BE2C (cell line): Measurements from ENCODE around the gene SRC.

Experiments used
- DNase-seq: peaks from one replicate; pipeline ENCODE4 v3.0.0-alpha.2; 2020
- H3K27me3 ChIP-seq: fragments of 250-450 bp; sonication (Bioruptor Pico); 2 replicates; pipeline ENCODE4 v1.5.1; 2020; ENCODE audit warnings: mild to moderate bottlenecking
- H3K36me3 ChIP-seq: fragments of 250-450 bp; sonication (Bioruptor Pico); 2 replicates; pipeline ENCODE4 v1.5.1; 2020; ENCODE audit warnings: mild to moderate bottlenecking
- H3K4me1 ChIP-seq: fragments of 250-450 bp; sonication (Bioruptor Pico); 2 replicates; pipeline ENCODE4 v1.5.1; 2020
- H3K4me3 ChIP-seq: 2 replicates; pipeline ENCODE4 v1.5.1; 2011; ENCODE audit warnings: low read depth, low read length
- H3K9me3 ChIP-seq: fragments of 250-450 bp; sonication (Bioruptor Pico); 2 replicates; pipeline ENCODE4 v1.5.1; 2020
- TF ChIP-seq, protein P1 (sequence below): IDR thresholded peaks from 2 replicates; pipeline ENCODE4 v1.5.1; 2012; ENCODE audit warnings: mild to moderate bottlenecking, low read depth, low read length

Gene SRC

DNA sequence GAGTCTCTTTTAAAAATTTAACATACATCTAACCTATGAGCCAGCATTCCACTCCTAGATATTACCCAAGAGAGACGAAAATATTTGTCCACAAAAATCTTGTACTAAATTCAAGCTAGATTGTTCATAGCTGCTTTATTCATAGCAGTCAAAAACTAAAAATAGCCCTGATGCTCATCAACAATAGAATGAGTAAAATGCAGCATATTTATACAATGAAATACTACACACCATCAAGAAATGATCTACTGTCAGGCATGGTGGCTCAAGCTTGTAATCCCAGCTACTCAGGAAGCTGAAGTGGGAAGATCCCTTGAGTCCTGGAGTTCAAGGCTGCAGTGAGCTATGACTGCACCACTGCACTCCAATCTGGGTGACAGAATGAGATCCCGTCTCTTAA lies 22.0 kb upstream of the SRC start:
- Histone ChIP-seq H3K27me3 (no peaks in the 10 kb centered on the region), H3K36me3 (peaks cover 6% of the 10 kb centered on the region; the same call in 1 of the 2 replicates), H3K4me3 (no peak overlapping the region), H3K9me3 (no peaks in the 10 kb centered on the region), H3K4me1 (peaks cover 8% of the 10 kb centered on the region)
- TF ChIP-seq, protein P1, sequence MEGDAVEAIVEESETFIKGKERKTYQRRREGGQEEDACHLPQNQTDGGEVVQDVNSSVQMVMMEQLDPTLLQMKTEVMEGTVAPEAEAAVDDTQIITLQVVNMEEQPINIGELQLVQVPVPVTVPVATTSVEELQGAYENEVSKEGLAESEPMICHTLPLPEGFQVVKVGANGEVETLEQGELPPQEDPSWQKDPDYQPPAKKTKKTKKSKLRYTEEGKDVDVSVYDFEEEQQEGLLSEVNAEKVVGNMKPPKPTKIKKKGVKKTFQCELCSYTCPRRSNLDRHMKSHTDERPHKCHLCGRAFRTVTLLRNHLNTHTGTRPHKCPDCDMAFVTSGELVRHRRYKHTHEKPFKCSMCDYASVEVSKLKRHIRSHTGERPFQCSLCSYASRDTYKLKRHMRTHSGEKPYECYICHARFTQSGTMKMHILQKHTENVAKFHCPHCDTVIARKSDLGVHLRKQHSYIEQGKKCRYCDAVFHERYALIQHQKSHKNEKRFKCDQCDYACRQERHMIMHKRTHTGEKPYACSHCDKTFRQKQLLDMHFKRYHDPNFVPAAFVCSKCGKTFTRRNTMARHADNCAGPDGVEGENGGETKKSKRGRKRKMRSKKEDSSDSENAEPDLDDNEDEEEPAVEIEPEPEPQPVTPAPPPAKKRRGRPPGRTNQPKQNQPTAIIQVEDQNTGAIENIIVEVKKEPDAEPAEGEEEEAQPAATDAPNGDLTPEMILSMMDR: no peak
- DNase-seq: no peak

DNA sequence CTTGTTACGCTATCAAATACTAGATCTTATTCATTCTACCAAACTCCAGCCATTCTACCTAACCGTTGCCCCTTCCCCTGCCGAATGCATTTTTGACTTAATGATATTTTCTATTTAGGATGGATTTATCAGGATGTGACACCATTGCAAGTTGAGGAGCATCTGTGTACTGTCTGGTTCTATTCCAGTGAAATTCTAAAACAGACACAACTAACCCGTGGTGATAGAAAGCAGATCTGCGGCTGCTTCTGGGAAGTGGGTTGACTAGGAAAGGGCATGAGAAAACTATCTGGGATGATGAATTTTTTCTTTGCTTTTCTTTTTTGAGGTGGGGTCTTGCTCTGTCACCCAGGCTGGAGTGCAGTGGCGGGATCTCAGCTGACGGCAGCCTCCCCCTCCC lies 20.7 kb upstream of the SRC start:
- H3K4me1 ChIP-seq: no peaks in the 10 kb centered on the region
- DNase-seq: no peak
- no peaks in the 10 kb centered on the region for H3K9me3 ChIP-seq
- TF ChIP-seq, protein P1: no peak
- H3K27me3 ChIP-seq: no peaks in the 10 kb centered on the region
- no peaks in the 10 kb centered on the region for H3K36me3 ChIP-seq
- no peak overlapping the region for H3K4me3 ChIP-seq

DNA sequence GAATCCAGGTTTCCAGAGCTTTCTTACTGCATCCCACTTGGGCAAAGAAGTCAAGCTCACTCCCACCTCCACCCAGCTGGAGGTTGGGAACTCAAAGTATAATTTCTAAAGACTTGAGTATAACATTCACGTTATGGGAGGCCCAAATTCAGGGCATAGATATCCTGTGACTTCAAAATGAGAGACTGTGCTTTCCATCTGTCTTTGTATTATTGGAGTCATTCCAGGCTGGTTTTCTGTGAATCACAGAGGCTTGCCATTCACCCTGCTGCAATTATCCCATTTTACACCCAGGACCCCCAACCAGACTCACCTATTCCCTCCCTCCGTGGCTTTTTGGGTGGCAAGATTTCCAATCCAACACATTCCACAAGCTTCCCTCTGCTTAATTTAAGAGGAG lies 19.3 kb upstream of the SRC start:
- Histone ChIP-seq H3K36me3 (no peaks in the 10 kb centered on the region), H3K4me3 (no peak overlapping the region), H3K9me3 (no peaks in the 10 kb centered on the region), H3K27me3 (no peaks in the 10 kb centered on the region), H3K4me1 (peaks cover 3% of the 10 kb centered on the region)
- TF ChIP-seq, protein P1: no peak
- DNase-seq: no peak

DNA sequence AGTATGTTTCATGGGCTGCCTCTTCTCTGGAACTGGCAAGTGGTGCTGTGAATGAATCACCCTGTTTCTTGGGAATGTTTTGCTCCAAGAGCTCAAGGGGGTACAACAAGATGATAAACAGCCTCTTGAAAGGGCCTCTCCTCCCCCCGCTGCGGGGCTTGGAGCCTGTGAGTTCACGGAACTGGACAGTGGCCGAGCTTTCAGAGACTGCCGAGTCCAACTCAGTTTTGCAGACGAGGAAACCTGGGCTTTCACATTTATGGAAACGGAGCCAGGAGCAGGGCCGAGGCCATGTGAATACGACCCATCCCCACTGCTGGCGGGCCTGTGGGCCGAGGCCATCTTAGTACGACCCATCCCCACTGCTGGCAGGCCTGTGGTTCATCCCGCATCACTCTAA lies 18.2 kb upstream of the SRC start:
- Histone ChIP-seq H3K27me3 (no peaks in the 10 kb centered on the region), H3K4me3 (no peak overlapping the region), H3K9me3 (no peaks in the 10 kb centered on the region), H3K4me1 (peaks cover 11% of the 10 kb centered on the region), H3K36me3 (no peaks in the 10 kb centered on the region)
- TF ChIP-seq, protein P1: no peak
- no peak for DNase-seq

DNA sequence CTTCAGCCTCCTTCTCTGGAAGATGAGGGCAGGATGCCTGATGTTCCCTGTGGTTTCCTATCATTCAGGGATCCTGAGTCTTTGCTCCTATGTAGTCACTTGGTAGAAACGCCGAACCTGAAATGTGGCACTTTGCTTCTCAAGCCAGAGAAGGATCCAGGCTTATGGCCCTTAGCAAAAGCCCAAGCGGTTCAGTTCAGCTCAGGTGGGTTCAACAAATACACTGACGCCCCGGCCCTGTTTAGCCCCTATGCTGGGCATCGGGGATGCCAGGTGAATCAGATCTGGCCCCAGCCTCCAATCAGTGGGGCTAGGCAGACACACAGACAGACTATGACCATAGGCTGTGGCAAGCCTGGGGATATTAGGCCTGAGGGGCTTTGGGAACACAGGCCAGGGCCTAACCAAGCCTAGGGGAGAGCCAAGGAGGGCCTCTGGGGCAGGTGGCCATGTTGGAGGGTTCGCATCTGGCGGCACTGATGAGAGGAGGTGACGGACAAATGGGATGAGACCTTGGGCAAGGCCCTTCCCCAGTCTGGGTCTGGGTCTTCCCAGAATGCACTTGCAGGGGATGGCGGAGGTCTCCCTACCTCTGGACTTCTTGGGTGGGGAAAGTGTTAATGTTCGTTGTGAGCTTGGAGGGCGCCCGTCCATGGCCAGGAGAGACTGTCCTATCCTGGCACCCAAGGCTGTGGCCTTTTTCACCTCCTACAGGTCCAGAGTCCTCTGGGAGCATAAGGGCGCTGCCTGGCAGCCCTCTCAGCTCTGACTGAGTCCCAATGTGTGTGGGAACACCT lies 17.6 kb upstream of the SRC start:
- no peak for DNase-seq
- no peaks in the 10 kb centered on the region for H3K9me3 ChIP-seq
- H3K36me3 ChIP-seq: no peaks in the 10 kb centered on the region
- TF ChIP-seq, protein P1: no peak
- H3K27me3 ChIP-seq: no peaks in the 10 kb centered on the region
- H3K4me1 ChIP-seq: peaks cover 12% of the 10 kb centered on the region
- no peak overlapping the region for H3K4me3 ChIP-seq

DNA sequence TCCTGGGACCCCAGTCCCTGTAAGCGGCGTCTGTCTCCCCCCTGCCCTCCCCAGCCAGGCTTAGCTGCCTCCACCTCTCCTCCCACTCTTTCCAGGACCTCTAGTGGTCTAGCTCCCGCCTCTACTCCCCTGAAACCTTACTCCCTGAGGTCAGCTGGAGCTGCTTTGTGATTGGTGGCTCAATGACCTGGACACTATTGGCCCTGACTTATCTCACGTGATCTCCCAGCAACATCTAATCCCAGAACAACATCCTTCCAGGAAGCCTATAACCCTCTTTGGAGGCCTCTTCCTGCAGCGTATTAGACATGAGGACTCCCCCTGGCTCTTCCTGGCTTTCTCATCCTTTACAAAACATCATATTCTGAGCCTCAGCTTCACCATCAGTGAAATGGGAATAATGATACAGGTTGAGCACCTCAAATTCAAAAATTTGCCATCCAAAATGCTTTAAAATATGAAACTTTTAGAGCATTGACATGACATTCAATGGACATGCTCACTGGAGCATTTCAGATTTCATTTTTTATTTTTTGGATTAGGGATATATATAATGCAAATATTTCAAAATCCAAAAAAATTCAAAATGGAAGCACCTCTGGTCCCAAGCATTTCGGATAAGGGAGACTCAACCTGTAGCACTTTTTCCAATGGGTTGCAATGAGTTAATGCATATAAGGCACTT lies 16.3 kb upstream of the SRC start:
- no peak for DNase-seq
- Histone ChIP-seq H3K27me3 (no peaks in the 10 kb centered on the region), H3K36me3 (no peaks in the 10 kb centered on the region), H3K4me3 (no peak overlapping the region), H3K4me1 (peaks cover 12% of the 10 kb centered on the region), H3K9me3 (no peaks in the 10 kb centered on the region)
- TF ChIP-seq, protein P1: no peak
